T-cell (primary cell): Measurements from ENCODE around the gene GPR37. TPM values are rescaled to one million over a fixed set of nuclear protein-coding genes. Genes with fewer than 3 reads are reported as not detected.

Experiments
- ATAC-seq, 4 experiments: fragments of 200-7000 bp in 3 of 4; fragments of 150-1000 bp in 1 of 4; cut with Tn5 transposase; replicated peaks in 1 of 4; 1 replicate in 3 of 4; 2 replicates in 1 of 4; pipeline ENCODE4 v1.10.0; 2021; ENCODE audit warnings: moderate library complexity in 3 of 4, mild to moderate bottlenecking in 2 of 4, moderate number of reproducible peaks in 1 of 4
- CTCF ChIA-PET, 2 donors: fragments of 300-600 bp; sonication (Branson Sonifier 250); formaldehyde crosslinking; loops; one replicate each; lab custom pipeline; 2022; ENCODE audit warnings: antibody characterized with exemption in 2 of 2; lab: Charles Lee
- POLR2A ChIA-PET, 2 donors: fragments of 300-600 bp; sonication (Branson Sonifier 250); formaldehyde crosslinking; loops; one replicate each; lab custom pipeline; 2022; ENCODE audit warnings: antibody characterized with exemption in 2 of 2; lab: Charles Lee
- DNase-seq, 35 experiments: peaks; one replicate each; pipeline versions ENCODE4 v3.0.0 to v3.0.0-alpha.2; 2013 to 2023
- H3K27ac ChIP-seq: one replicate; pipeline ENCODE4 v1.5.1; 2013; ENCODE audit warnings: low read length
- H3K27me3 ChIP-seq, 2 experiments: replicated peaks in 1 of 2; 1 replicate in 1 of 2; 2 replicates in 1 of 2; pipeline versions ENCODE4 v1.6.1 to v1.7.0; 2013; ENCODE audit warnings: low read length in 1 of 2, mixed read lengths in 1 of 2; ENCODE audit not compliant: control insufficient read depth in 2 of 2, insufficient read depth in 2 of 2; ENCODE audit errors: extremely low read depth in 1 of 2
- H3K36me3 ChIP-seq, 2 donors: 1 replicate in 1 of 2; 2 replicates in 1 of 2; pipeline versions ENCODE4 v1.6.1 to v1.7.0; 2013; ENCODE audit warnings: low read length in 1 of 2; ENCODE audit not compliant: control insufficient read depth in 2 of 2, insufficient read depth in 1 of 2; ENCODE audit errors: extremely low read depth in 1 of 2
- H3K4me1 ChIP-seq, 2 experiments: 1 replicate in 1 of 2; 2 replicates in 1 of 2; pipeline versions ENCODE4 v1.6.1 to v1.7.0; 2013; ENCODE audit warnings: low read length in 2 of 2, mixed read lengths in 1 of 2; ENCODE audit not compliant: insufficient read depth in 2 of 2, control insufficient read depth in 1 of 2; ENCODE audit errors: extremely low read depth in 1 of 2
- H3K4me3 ChIP-seq, 2 donors: 1 replicate in 1 of 2; 2 replicates in 1 of 2; pipeline versions ENCODE4 v1.5.1 to v1.7.0; 2013; ENCODE audit warnings: mild to moderate bottlenecking in 2 of 2, low read length in 1 of 2, moderate library complexity in 1 of 2; ENCODE audit not compliant: control insufficient read depth in 1 of 2; ENCODE audit errors: extremely low read depth in 1 of 2
- H3K9me3 ChIP-seq: 2 replicates; pipeline ENCODE4 v1.7.0; 2013
- H3K27ac Mint-ChIP-seq, 2 donors: one replicate each; pipeline ENCODE4 v1.8.0; 2020 to 2021; ENCODE audit warnings: mild to moderate bottlenecking in 2 of 2, mixed read lengths in 2 of 2
- H3K27me3 Mint-ChIP-seq, 2 donors: one replicate each; pipeline ENCODE4 v1.8.0; 2021 to 2022; ENCODE audit warnings: mixed read lengths in 2 of 2
- H3K36me3 Mint-ChIP-seq: one replicate; pipeline ENCODE4 v1.8.0; 2021; ENCODE audit warnings: mixed read lengths
- H3K4me1 Mint-ChIP-seq, 3 donors: one replicate each; pipeline ENCODE4 v1.8.0; 2020 to 2022; ENCODE audit warnings: mixed read lengths in 3 of 3, mild to moderate bottlenecking in 1 of 3
- H3K4me3 Mint-ChIP-seq, 3 donors: one replicate each; pipeline ENCODE4 v1.8.0; 2020 to 2022; ENCODE audit warnings: mild to moderate bottlenecking in 3 of 3, mixed read lengths in 3 of 3, moderate library complexity in 3 of 3
- H3K9me3 Mint-ChIP-seq, 3 donors: one replicate each; pipeline ENCODE4 v1.8.0; 2020 to 2022; ENCODE audit warnings: mixed read lengths in 3 of 3
- WGBS: methylation state at CpG from one replicate; pipeline ENCODE4 v1.1.5; 2013; ENCODE audit warnings: missing lambda C conversion rate; ENCODE audit not compliant: insufficient coverage; 5-methylcytosine and 5-hydroxymethylcytosine counted together
- total RNA-seq, 35 experiments: library from RNA in 6 of 35; stranded (reverse) in 6 of 35; fragments of 120-200 nt in 1 of 35; gene quantifications; one replicate each; pipeline versions ENCODE4 v1.2.1 to v1.2.4 and lab custom pipeline; 2013 to 2026

Gene GPR37
- total RNA-seq, 5 donors from 2014 or later (not counting 1 experiment from before 2014, with no cell fraction given) = not detected

DNA sequence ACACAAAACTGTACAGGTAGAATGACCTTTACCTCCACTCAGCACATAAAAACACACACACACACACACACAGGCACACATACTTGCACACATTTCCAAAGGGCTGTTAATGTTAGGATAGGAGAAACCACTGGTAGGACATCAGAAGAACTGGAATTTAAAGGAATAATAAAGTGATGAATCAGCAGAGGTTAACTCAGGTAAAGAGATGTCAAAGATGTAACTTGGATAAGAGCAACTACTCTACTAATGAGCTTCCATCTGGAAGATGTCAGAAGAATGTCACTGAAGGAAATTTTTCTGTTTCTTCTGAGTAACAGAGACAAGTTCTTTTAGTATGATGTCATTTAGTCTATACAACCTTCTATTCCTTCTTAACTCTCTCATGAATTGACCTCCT is 26.4 kb upstream of the GPR37 start:
- peaks cover 17 to 21% of the 10 kb centered on the region in 2 donors for H3K27me3 Mint-ChIP-seq
- ATAC-seq (no peak), DNase-seq (no peak)
- ChIA-PET POLR2A (no interaction called here), CTCF (no interaction called here)
- peaks cover 0 to 13% (median 4%) of the 10 kb centered on the region in 3 donors for H3K9me3 Mint-ChIP-seq
- H3K27ac Mint-ChIP-seq = no peak overlapping the region
- no peak overlapping the region for H3K4me3 Mint-ChIP-seq
- no peaks in the 10 kb centered on the region for H3K36me3 ChIP-seq
- no peak overlapping the region for H3K27ac ChIP-seq
- H3K36me3 Mint-ChIP-seq = no peaks in the 10 kb centered on the region
- no peaks in the 10 kb centered on the region for H3K9me3 ChIP-seq
- no peak overlapping the region for H3K4me3 ChIP-seq
- H3K4me1 ChIP-seq = no peaks in the 10 kb centered on the region
- no peaks in the 10 kb centered on the region for H3K4me1 Mint-ChIP-seq
- no peaks in the 10 kb centered on the region for H3K27me3 ChIP-seq

DNA sequence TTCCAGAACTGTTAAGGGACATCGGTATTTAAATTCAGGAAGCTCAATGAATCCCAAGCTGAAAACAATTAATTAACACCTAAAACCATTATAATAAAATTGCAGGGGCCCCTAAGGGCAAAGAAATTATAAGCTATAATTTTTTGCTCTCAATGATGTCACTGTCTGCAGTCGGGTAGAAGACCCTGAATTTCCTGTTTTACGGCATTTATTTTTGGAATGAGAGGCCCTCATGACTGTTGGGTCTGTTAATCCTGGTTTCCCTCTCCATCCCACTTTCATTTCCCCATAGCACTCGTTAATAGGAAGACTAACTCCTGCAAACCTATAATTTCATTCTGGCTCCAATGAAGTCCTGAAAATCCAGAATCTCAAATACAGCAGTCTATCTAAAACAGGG is 25.8 kb upstream of the GPR37 start:
- POLR2A ChIA-PET = no interaction called here
- WGBS = 78% methylated on average over 3 of the region's 4 CpGs
- Histone ChIP-seq H3K36me3 (no peaks in the 10 kb centered on the region), H3K27ac (no peak overlapping the region), H3K9me3 (no peaks in the 10 kb centered on the region), H3K4me1 (no peaks in the 10 kb centered on the region), H3K4me3 (no peak overlapping the region), H3K27me3 (no peaks in the 10 kb centered on the region)
- Mint-ChIP-seq H3K27ac (no peak overlapping the region), H3K27me3 (peaks cover 17 to 21% of the 10 kb centered on the region in 2 donors), H3K36me3 (no peaks in the 10 kb centered on the region), H3K4me1 (no peaks in the 10 kb centered on the region), H3K9me3 (peaks cover 0 to 10% (median 2%) of the 10 kb centered on the region in 3 donors), H3K4me3 (no peak overlapping the region)
- CTCF ChIA-PET = no interaction called here
- ATAC-seq = no peak
- no peak for DNase-seq

DNA sequence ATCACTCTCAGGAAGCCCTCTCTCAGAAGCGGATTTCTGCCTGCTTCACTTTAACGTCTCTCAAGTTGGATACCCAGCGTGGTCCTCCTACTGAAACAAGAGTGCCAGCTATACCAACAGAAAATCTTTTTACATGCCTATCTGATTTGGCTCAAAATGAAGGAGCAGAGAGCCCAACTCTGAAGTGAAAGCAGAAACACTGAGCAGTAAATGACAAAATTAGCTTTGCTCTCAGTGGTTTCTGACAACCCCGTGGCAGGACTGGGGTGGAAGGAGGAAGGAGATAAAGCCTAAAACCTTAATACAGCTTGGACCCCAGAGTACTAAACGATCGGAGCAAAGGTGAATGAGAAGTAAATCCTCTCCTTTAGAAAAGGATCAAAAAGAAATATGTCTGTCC is 25.1 kb upstream of the GPR37 start:
- no peak overlapping the region for H3K4me3 ChIP-seq
- no peak overlapping the region for H3K27ac ChIP-seq
- H3K27me3 ChIP-seq = no peaks in the 10 kb centered on the region
- Mint-ChIP-seq H3K9me3 (peaks cover 0 to 2% (median 0%) of the 10 kb centered on the region in 3 donors), H3K36me3 (no peaks in the 10 kb centered on the region), H3K4me3 (no peak overlapping the region), H3K27ac (no peak overlapping the region), H3K27me3 (peaks cover 20 to 21% of the 10 kb centered on the region in 2 donors), H3K4me1 (no peaks in the 10 kb centered on the region)
- no peaks in the 10 kb centered on the region for H3K4me1 ChIP-seq
- no peak for DNase-seq
- H3K9me3 ChIP-seq = no peaks in the 10 kb centered on the region
- CTCF ChIA-PET = no interaction called here
- ATAC-seq = no peak
- WGBS = 68% methylated on average over 3 of the region's 6 CpGs
- no peaks in the 10 kb centered on the region for H3K36me3 ChIP-seq
- POLR2A ChIA-PET = no interaction called here

DNA sequence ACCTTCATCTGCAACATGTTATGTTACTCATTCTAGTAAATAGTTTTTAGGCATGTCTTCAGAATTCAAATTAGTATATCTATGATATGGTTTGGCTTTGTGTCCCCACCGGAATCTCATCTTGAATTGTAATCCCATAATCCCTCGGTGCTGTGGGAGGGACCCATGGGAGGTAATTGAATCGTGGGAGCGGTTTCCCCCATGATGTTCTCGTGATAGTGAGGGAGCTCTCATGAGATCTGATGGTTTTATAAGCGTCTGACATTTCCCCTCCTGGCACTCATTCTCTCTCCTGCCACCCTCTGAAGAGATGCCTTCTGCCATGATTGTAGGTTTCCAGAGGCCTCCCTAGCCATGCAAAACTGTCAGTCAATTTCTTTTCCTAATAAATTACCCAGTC is 20.4 kb upstream of the GPR37 start:
- Histone ChIP-seq H3K27me3 (peaks cover 0 to 5% of the 10 kb centered on the region in 2 experiments), H3K27ac (no peak overlapping the region), H3K36me3 (no peaks in the 10 kb centered on the region), H3K4me3 (no peak overlapping the region), H3K9me3 (no peaks in the 10 kb centered on the region), H3K4me1 (no peaks in the 10 kb centered on the region)
- no peak overlapping the region for H3K4me3 Mint-ChIP-seq
- WGBS = no CpG with 5 or more reads among the region's 6 CpGs
- H3K27me3 Mint-ChIP-seq = peaks cover 7 to 10% of the 10 kb centered on the region in 2 donors
- no peak overlapping the region for H3K27ac Mint-ChIP-seq
- no peaks in the 10 kb centered on the region for H3K4me1 Mint-ChIP-seq
- no peaks in the 10 kb centered on the region for H3K9me3 Mint-ChIP-seq
- ChIA-PET POLR2A (no interaction called here), CTCF (no interaction called here)
- DNase-seq = no peak
- no peaks in the 10 kb centered on the region for H3K36me3 Mint-ChIP-seq
- ATAC-seq = no peak

DNA sequence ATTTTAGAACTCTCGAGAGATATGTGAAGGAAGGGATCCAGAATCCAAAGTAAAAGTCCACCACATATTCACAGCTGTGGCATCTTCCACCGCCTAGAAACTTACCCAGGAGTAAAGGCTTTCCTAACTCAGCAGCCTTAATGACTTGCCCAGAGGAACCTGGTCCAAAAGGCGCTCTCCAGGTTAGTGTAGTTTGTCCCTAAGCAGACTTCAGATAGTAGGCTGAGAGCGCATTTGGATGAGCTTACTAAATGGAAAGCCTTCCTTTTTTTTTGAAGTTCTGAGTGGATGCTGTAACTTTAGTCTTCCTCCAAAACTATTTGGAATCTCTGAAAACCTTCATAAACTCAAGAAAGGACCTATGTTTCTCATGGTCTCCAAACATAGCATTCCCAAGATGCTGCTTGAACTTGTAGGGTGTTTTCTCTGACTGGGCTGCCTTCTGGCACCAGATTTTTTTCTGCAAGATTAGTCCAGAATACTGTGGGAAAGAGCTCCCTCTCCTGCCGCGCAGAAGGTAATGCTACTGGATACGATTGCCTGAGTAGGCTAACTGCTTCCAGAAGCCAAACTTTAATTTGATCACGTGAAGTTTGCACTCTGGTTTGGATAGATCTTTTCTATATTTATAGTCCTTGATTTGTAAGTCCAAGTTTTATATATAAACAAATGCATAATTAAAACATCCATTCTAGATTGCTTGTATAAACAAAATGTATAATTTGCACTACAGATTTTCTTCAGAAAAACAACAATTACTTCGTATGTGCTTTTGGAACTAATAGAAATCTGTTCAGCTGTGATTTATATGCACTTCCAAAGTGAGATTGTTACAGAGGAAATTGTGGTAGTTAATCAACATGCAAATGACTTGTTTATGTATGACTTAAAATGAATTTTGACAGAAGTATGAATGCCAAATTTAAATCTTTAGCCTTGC is 19.6 kb upstream of the GPR37 start:
- Mint-ChIP-seq H3K9me3 (no peaks in the 10 kb centered on the region), H3K36me3 (no peaks in the 10 kb centered on the region), H3K4me1 (no peaks in the 10 kb centered on the region), H3K27me3 (peaks cover 3 to 7% of the 10 kb centered on the region in 2 donors), H3K27ac (no peak overlapping the region), H3K4me3 (no peak overlapping the region)
- no peaks in the 10 kb centered on the region for H3K36me3 ChIP-seq
- H3K4me3 ChIP-seq = no peak overlapping the region
- no peak overlapping the region for H3K27ac ChIP-seq
- DNase-seq (peak in 1 of 35 experiments; percentile 7), ATAC-seq (no peak)
- H3K27me3 ChIP-seq = peaks cover 0 to 5% of the 10 kb centered on the region in 2 experiments
- POLR2A ChIA-PET = no interaction called here
- WGBS = 0% methylated on average over 3 of the region's 9 CpGs
- H3K9me3 ChIP-seq = no peaks in the 10 kb centered on the region
- CTCF ChIA-PET = no interaction called here
- no peaks in the 10 kb centered on the region for H3K4me1 ChIP-seq

DNA sequence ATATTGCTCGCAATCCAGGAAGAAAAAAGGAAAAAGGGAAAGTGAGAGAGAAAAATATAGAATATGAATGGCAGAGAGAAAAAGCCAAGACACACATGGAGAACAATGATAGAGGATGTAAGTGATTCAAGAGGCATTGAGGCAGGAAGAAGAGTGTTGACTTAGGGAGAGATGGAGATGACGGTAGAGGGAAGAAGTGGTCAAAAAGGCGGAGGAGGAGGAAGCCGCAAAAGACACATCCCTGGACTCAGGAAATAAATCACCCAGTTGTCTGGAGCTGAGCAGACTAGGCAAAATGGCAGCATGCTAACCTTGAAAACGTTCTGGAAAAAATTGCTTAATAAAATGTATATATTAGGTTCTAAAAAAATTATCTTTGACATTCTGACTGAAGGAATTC is 17.7 kb upstream of the GPR37 start:
- no peaks in the 10 kb centered on the region for H3K36me3 Mint-ChIP-seq
- no peaks in the 10 kb centered on the region for H3K9me3 Mint-ChIP-seq
- ChIA-PET CTCF (no interaction called here), POLR2A (no interaction called here)
- WGBS = 86% methylated on average over 3 of the region's 5 CpGs
- no peak overlapping the region for H3K4me3 Mint-ChIP-seq
- no peak overlapping the region for H3K27ac ChIP-seq
- peaks cover 3 to 7% of the 10 kb centered on the region in 2 donors for H3K27me3 Mint-ChIP-seq
- no peaks in the 10 kb centered on the region for H3K36me3 ChIP-seq
- H3K9me3 ChIP-seq = no peaks in the 10 kb centered on the region
- H3K4me1 Mint-ChIP-seq = no peaks in the 10 kb centered on the region
- peaks cover 0 to 5% of the 10 kb centered on the region in 2 experiments for H3K27me3 ChIP-seq
- ATAC-seq (no peak), DNase-seq (no peak)
- H3K4me3 ChIP-seq = no peak overlapping the region
- no peak overlapping the region for H3K27ac Mint-ChIP-seq
- H3K4me1 ChIP-seq = no peaks in the 10 kb centered on the region
